Gastrocnemius medialis (tissue), 4 donors: Measurements from ENCODE around the gene APP. TPM values are rescaled to one million over a fixed set of nuclear protein-coding genes. Genes with fewer than 3 reads are reported as not detected.

Experiments used
- ATAC-seq, 2 donors: fragments of 150-250 bp; one replicate each; pipeline ENCODE4 v1.9.1; 2016
- DNase-seq, 2 donors: peaks; one replicate each; pipeline ENCODE4 v3.0.0-alpha.2; 2019
- H3K27ac ChIP-seq, 4 donors: fragments of 200-600 bp; sonication (generic); 1 replicate in 1 of 4; 2 replicates in 3 of 4; pipeline ENCODE4 v1.5.1; 2016 to 2018; ENCODE audit warnings: mild to moderate bottlenecking in 2 of 4, moderate library complexity in 1 of 4
- H3K27me3 ChIP-seq, 3 donors: fragments of 200-600 bp; sonication (generic) in 2 of 3; 1 replicate in 1 of 3; 2 replicates in 2 of 3; pipeline versions ENCODE4 v1.5.1 to v1.6.0; 2016 to 2019; ENCODE audit warnings: mild to moderate bottlenecking in 1 of 3, moderate library complexity in 1 of 3
- H3K36me3 ChIP-seq, 2 donors: fragments of 200-600 bp; sonication (generic) in 1 of 2; one replicate each; pipeline ENCODE4 v1.5.1; 2017 to 2018
- H3K4me1 ChIP-seq, 2 donors: fragments of 200-600 bp; sonication (generic) in 1 of 2; one replicate each; pipeline ENCODE4 v1.5.1; 2016 to 2017; ENCODE audit warnings: mild to moderate bottlenecking in 2 of 2
- H3K4me3 ChIP-seq, 4 donors: fragments of 200-600 bp; sonication (generic) in 3 of 4; 1 replicate in 1 of 4; 2 replicates in 3 of 4; pipeline ENCODE4 v1.5.1; 2016 to 2019; ENCODE audit warnings: mild to moderate bottlenecking in 2 of 4
- H3K9me3 ChIP-seq, 3 donors: fragments of 200-600 bp; sonication (generic) in 2 of 3; 1 replicate in 1 of 3; 2 replicates in 2 of 3; pipeline ENCODE4 v1.5.1; 2016 to 2019
- POLR2A ChIP-seq, 2 donors: fragments of 450-650 bp; IDR thresholded peaks; one replicate each; pipeline ENCODE4 v1.6.1; 2017; ENCODE audit warnings: antibody characterized with exemption in 2 of 2, mild to moderate bottlenecking in 2 of 2, moderate library complexity in 2 of 2
- in situ Hi-C, 4 donors: fragments of 200-750 bp; cut with MboI; loops; one replicate each; pipeline versions ENCODE4 v1.15.0 to v1.8.0; 2017; ENCODE audit warnings: low sequenced_read_pairs in 4 of 4
- intact Hi-C: fragments of 100-400 bp; cut with DNase I; formaldehyde crosslinking; loops from one replicate; pipeline ENCODE4 v1.15.1; 2023; ENCODE audit warnings: low total_unique reads
- total RNA-seq, 4 donors: library from RNA; depleted of rRNA; stranded (reverse); fragments of >200 nt; gene quantifications; one replicate each; pipeline versions ENCODE4 v1.1.0 to v1.2.3, GENCODE V29; 2016
- TF ChIP-seq, protein P1 (sequence below), 5 experiments: fragments of 450-650 bp in 3 of 5; fragments of 200-600 bp in 2 of 5; sonication (generic) in 2 of 5; IDR thresholded peaks in 4 of 5; conservative IDR thresholded peaks in 1 of 5; 1 replicate in 4 of 5; 2 replicates in 1 of 5; pipeline ENCODE4 v1.5.1; 2016 to 2019; ENCODE audit warnings: antibody characterized with exemption in 5 of 5, mild to moderate bottlenecking in 3 of 5, moderate library complexity in 3 of 5

The APP gene
- total RNA-seq, 4 donors from 2014 or later = 45.8 to 73.2 (median 70.1) TPM

DNA sequence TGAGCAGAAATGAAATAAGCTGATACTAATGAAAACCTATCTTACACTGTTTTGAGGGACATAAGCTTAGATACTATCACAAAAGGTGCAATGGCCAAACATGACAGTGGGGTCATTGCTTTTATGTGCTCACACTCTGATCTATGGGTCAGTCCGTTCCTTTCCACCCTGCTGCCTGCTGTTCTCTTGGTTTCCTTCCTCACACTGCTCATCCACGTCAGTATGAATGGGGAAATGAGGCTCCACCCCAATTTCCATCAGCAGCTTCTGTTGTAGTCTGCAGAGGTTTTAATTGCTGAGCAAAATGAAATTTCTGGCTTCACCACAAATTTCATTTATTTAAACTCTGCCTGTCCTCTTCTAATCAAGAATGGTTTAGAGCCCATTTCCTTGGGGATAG lies 280.6 kb downstream of the APP start:
- intact Hi-C loops = loop anchor here (5.0 kb wide), 1 partner anchor 822 kb away; no protein-coding TSS in a partner anchor

DNA sequence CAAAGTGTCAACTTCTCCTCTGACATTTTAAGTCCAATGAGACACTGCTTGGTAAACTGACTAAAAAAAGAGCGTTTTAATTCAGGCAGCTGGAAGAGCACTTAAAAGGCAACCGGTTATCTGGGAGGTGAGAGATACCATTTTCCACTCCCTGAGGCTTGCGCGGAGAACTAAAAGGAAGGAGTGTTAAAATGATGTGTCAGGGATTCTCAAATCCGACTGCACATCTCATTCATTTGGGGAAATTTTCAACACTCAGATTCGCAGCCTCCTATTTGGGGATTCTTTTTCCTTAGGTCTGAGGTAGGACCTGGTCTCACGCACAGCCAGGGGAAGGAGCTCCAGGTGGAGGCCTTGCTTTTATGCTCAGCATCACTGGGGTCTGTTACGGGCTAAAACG lies 281.9 kb downstream of the APP start:
- TF ChIP-seq POLR2A (IDR thresholded peaks at IDR 0.05) = no peak
- TF ChIP-seq, protein P1, sequence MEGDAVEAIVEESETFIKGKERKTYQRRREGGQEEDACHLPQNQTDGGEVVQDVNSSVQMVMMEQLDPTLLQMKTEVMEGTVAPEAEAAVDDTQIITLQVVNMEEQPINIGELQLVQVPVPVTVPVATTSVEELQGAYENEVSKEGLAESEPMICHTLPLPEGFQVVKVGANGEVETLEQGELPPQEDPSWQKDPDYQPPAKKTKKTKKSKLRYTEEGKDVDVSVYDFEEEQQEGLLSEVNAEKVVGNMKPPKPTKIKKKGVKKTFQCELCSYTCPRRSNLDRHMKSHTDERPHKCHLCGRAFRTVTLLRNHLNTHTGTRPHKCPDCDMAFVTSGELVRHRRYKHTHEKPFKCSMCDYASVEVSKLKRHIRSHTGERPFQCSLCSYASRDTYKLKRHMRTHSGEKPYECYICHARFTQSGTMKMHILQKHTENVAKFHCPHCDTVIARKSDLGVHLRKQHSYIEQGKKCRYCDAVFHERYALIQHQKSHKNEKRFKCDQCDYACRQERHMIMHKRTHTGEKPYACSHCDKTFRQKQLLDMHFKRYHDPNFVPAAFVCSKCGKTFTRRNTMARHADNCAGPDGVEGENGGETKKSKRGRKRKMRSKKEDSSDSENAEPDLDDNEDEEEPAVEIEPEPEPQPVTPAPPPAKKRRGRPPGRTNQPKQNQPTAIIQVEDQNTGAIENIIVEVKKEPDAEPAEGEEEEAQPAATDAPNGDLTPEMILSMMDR (IDR thresholded peaks at IDR 0.05 in 4 of 5, conservative IDR thresholded peaks at IDR 0.05 in 1 of 5) = no peak
- Histone ChIP-seq H3K4me1 (no peaks in the 10 kb centered on the region), H3K36me3 (no peaks in the 10 kb centered on the region), H3K27ac (no peak overlapping the region), H3K9me3 (no peaks in the 10 kb centered on the region), H3K4me3 (no peak overlapping the region), H3K27me3 (no peaks in the 10 kb centered on the region)
- intact Hi-C loops = no loop called here
- DNase-seq (no peak), ATAC-seq (no peak)
- in situ Hi-C loops = loop anchor here (10.0 to 25.0 kb wide), 3 partner anchors 286 to 826 kb away; partner anchors contain the start of gene APP (in 1 of the 4)

More for the DNA sequence above, 280.6 kb downstream of the APP start:
- Histone ChIP-seq H3K4me1 (no peaks in the 10 kb centered on the region), H3K27ac (no peak overlapping the region), H3K9me3 (no peaks in the 10 kb centered on the region), H3K27me3 (no peaks in the 10 kb centered on the region), H3K4me3 (no peak overlapping the region), H3K36me3 (no peaks in the 10 kb centered on the region)
- TF ChIP-seq, protein P1 (IDR thresholded peaks at IDR 0.05 in 4 of 5, conservative IDR thresholded peaks at IDR 0.05 in 1 of 5) = no peak
- no peak for TF ChIP-seq POLR2A (IDR thresholded peaks at IDR 0.05)
- DNase-seq (no peak), ATAC-seq (no peak)
- in situ Hi-C loops = loop anchor here in 3 of 4 donors (5.0 to 25.0 kb wide), 3 partner anchors 275 to 822 kb away; partner anchors contain the start of gene APP (in 1 of the 3)

DNA sequence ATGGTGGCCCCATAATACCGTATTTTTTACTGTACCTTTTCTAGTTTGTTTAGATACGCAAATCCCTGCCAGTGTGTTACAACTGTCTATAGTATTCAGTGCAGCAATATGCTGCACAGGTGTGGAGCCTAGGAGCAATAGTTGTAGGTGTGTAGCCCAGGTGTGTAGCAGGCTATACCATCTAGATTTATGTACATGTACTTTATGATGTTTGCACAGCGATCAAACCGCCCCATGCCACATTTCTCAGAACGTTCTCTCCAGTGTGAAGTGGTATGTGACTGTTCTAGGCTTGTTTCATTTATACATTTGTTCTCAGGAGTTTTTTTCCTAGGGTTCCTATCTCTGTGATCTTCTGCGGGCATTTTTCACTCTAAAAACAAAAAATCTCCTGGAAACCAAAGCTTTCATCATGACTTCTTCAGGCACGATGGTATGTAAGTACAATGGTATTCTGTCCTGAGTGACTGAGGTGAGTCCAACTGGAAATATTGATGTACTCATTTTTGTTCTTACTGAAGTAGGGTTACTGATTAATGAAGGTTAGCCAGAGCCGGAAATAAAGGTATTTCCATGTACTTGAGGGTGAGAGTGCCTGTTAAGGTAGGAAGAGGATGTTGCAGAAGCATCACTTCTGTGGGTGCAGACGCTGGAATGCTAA lies 282.8 kb downstream of the APP start:
- Histone ChIP-seq H3K4me1 (no peaks in the 10 kb centered on the region), H3K27me3 (no peaks in the 10 kb centered on the region), H3K9me3 (no peaks in the 10 kb centered on the region), H3K4me3 (no peak overlapping the region), H3K36me3 (no peaks in the 10 kb centered on the region), H3K27ac (no peak overlapping the region)
- DNase-seq = no peak
- intact Hi-C loops = no loop called here
- in situ Hi-C loops = loop anchor here (10.0 to 25.0 kb wide), 3 partner anchors 287 to 827 kb away; partner anchors contain the start of gene APP (in 1 of the 4)
- TF ChIP-seq, protein P1 (IDR thresholded peaks at IDR 0.05 in 4 of 5, conservative IDR thresholded peaks at IDR 0.05 in 1 of 5) = no peak
- no peak for TF ChIP-seq POLR2A (IDR thresholded peaks at IDR 0.05)
- no peak for ATAC-seq

DNA sequence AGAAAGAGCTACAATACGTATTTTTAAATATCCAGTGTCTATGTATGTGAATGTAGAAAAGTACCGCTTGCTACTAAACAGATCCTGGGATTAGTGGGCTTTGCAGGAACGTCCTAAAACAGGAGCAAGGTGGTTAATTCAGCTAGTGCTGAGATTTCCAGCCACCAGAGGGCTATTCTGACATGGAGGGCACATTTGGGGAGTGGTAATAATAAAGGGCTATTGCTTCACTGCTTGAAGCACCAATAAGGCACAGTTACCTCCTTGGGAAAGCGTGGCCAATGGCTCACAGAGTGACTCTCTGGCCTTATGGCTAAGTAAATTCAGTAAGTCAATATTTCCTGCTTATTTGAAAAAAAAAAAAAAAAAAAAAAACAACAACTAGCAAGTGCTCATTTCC lies 283.4 kb downstream of the APP start:
- Histone ChIP-seq H3K27ac (no peak overlapping the region), H3K9me3 (no peaks in the 10 kb centered on the region), H3K36me3 (no peaks in the 10 kb centered on the region), H3K4me1 (no peaks in the 10 kb centered on the region), H3K4me3 (no peak overlapping the region), H3K27me3 (no peaks in the 10 kb centered on the region)
- in situ Hi-C loops = loop anchor here (10.0 to 25.0 kb wide), 3 partner anchors 288 to 828 kb away; partner anchors contain the start of gene APP (in 1 of the 4)
- intact Hi-C loops = no loop called here
- ATAC-seq (no peak), DNase-seq (no peak)
- no peak for TF ChIP-seq POLR2A (IDR thresholded peaks at IDR 0.05)
- TF ChIP-seq, protein P1 (IDR thresholded peaks at IDR 0.05 in 4 of 5, conservative IDR thresholded peaks at IDR 0.05 in 1 of 5) = no peak
